ENCODE data around the gene SNRPB2.

The SNRPB2 gene

GRCh38 chr20:16752082-16752481 is 22.3 kb downstream of the SNRPB2 start:
- peaks cover 8% of the 10 kb centered on the region for H3K27me3 ChIP-seq (ENCODE audit: insufficient read depth, poor library complexity, severe bottlenecking)
- no peak for TF ChIP-seq CTCF (IDR thresholded peaks at IDR 0.05; ENCODE audit: poor library complexity, severe bottlenecking)
- no peaks in the 10 kb centered on the region for H3K36me3 ChIP-seq (ENCODE audit: low read depth)
- ATAC-seq (ENCODE audit: low read depth) (no peak), DNase-seq (ENCODE audit: low spot score) (no peak)
- no peaks in the 10 kb centered on the region for H3K4me1 ChIP-seq (ENCODE audit: insufficient read depth, poor library complexity, severe bottlenecking)
- H3K9me3 ChIP-seq (ENCODE audit: severe bottlenecking): no peaks in the 10 kb centered on the region
- H3K4me3 ChIP-seq (ENCODE audit: severe bottlenecking): no peak overlapping the region
- H3K27ac ChIP-seq (ENCODE audit: poor library complexity, severe bottlenecking): no peak overlapping the region

- TF ChIP-seq CTCF (IDR thresholded peaks at IDR 0.05; ENCODE audit: poor library complexity, severe bottlenecking): no peak
- Histone ChIP-seq H3K27ac (ENCODE audit: poor library complexity, severe bottlenecking) (no peak overlapping the region), H3K4me1 (ENCODE audit: insufficient read depth, poor library complexity, severe bottlenecking) (no peaks in the 10 kb centered on the region), H3K9me3 (ENCODE audit: severe bottlenecking) (no peaks in the 10 kb centered on the region), H3K27me3 (ENCODE audit: insufficient read depth, poor library complexity, severe bottlenecking) (peaks cover 8% of the 10 kb centered on the region), H3K4me3 (ENCODE audit: severe bottlenecking) (no peak overlapping the region), H3K36me3 (ENCODE audit: low read depth) (no peaks in the 10 kb centered on the region)
- ATAC-seq (ENCODE audit: low read depth) (no peak), DNase-seq (ENCODE audit: low spot score) (no peak)
Observed at GRCh38 chr20:16752901-16753300, 23.1 kb downstream of the SNRPB2 start.

- ATAC-seq (ENCODE audit: low read depth) (no peak), DNase-seq (ENCODE audit: low spot score) (no peak)
- no peaks in the 10 kb centered on the region for H3K4me1 ChIP-seq (ENCODE audit: insufficient read depth, poor library complexity, severe bottlenecking)
- no peak overlapping the region for H3K27ac ChIP-seq (ENCODE audit: poor library complexity, severe bottlenecking)
- H3K9me3 ChIP-seq (ENCODE audit: severe bottlenecking): no peaks in the 10 kb centered on the region
- no peaks in the 10 kb centered on the region for H3K36me3 ChIP-seq (ENCODE audit: low read depth)
- H3K4me3 ChIP-seq (ENCODE audit: severe bottlenecking): no peak overlapping the region
- no peaks in the 10 kb centered on the region for H3K27me3 ChIP-seq (ENCODE audit: insufficient read depth, poor library complexity, severe bottlenecking)
- no peak for TF ChIP-seq CTCF (IDR thresholded peaks at IDR 0.05; ENCODE audit: poor library complexity, severe bottlenecking)
Observed at GRCh38 chr20:16758454-16759180, 28.8 kb downstream of the SNRPB2 start.

GRCh38 chr20:16759181-16759563 is 29.3 kb downstream of the SNRPB2 start:
- ATAC-seq (ENCODE audit: low read depth): no peak
- Histone ChIP-seq H3K9me3 (ENCODE audit: severe bottlenecking) (no peaks in the 10 kb centered on the region), H3K36me3 (ENCODE audit: low read depth) (no peaks in the 10 kb centered on the region), H3K27ac (ENCODE audit: poor library complexity, severe bottlenecking) (no peak overlapping the region), H3K4me3 (ENCODE audit: severe bottlenecking) (no peak overlapping the region), H3K27me3 (ENCODE audit: insufficient read depth, poor library complexity, severe bottlenecking) (no peaks in the 10 kb centered on the region), H3K4me1 (ENCODE audit: insufficient read depth, poor library complexity, severe bottlenecking) (no peaks in the 10 kb centered on the region)
- TF ChIP-seq CTCF (IDR thresholded peaks at IDR 0.05; ENCODE audit: poor library complexity, severe bottlenecking): no peak
- no peak for DNase-seq (ENCODE audit: low spot score)

All from RWPE2 (cell line).